ENCODE measurements around the gene ACACA.
"Not testable (repeated sequence)": the region's sequence is repeated elsewhere in the genome, so short reads cannot be mapped to it uniquely, and the experiment has no call there.

The ACACA gene

GRCh38 chr17:37358830-37359681 lies 47.6 kb downstream of the ACACA start:
- ChIA-PET CTCF (interaction anchor here (0.6 to 2.4 kb wide), 3 partner anchors 14 to 90 kb away, joined by 3 to 15 read pairs (median 3); no protein-coding TSS in a partner anchor), POLR2A (interaction anchor here (0.7 to 2.4 kb wide), 18 partner anchors 8 to 757 kb away, joined by 3 to 8 read pairs (median 4); partner anchors contain the start of gene MRM1)
- DNase-seq (ENCODE audit: extremely low spot score) = peak; percentile 84
- TF ChIP-seq SP1 (IDR thresholded peaks at IDR 0.05) (no peak), PKNOX1 (IDR thresholded peaks at IDR 0.05) (peak; percentile 51; the same call in 1 of the 2 replicates), BHLHE40 (IDR thresholded peaks at IDR 0.05; ENCODE audit: borderline replicate concordance) (no peak), L3MBTL2 (conservative IDR thresholded peaks at IDR 0.05) (peak; percentile 64; the same call in 1 of the 2 replicates), LEF1 (IDR thresholded peaks at IDR 0.05; ENCODE audit: borderline replicate concordance) (no peak)

- no peak for TF ChIP-seq ARNT (IDR thresholded peaks at IDR 0.05)
- TF ChIP-seq TARDBP (IDR thresholded peaks at IDR 0.05) = no peak
- TF ChIP-seq SP1 (IDR thresholded peaks at IDR 0.05) = no peak
- no peak for TF ChIP-seq PKNOX1 (IDR thresholded peaks at IDR 0.05)
- no peak for TF ChIP-seq L3MBTL2 (conservative IDR thresholded peaks at IDR 0.05)
- TF ChIP-seq ZNF384 (IDR thresholded peaks at IDR 0.05) = no peak
- TF ChIP-seq SUZ12 (IDR thresholded peaks at IDR 0.05) = no peak
- no peak for TF ChIP-seq FOXA1 (IDR thresholded peaks at IDR 0.05)
- no peak for TF ChIP-seq NFRKB (IDR thresholded peaks at IDR 0.05)
- no peak for TF ChIP-seq FOXK2 (IDR thresholded peaks at IDR 0.05)
- TF ChIP-seq CTBP1 (IDR thresholded peaks at IDR 0.05; ENCODE audit: borderline replicate concordance) = no peak
- TF ChIP-seq BHLHE40 (IDR thresholded peaks at IDR 0.05; ENCODE audit: borderline replicate concordance) = no peak
- no peak for TF ChIP-seq FOXM1 (IDR thresholded peaks at IDR 0.05; ENCODE audit: borderline replicate concordance)
- TF ChIP-seq LEF1 (IDR thresholded peaks at IDR 0.05; ENCODE audit: borderline replicate concordance) = no peak
- TF ChIP-seq HDGF (IDR thresholded peaks at IDR 0.05; ENCODE audit: borderline replicate concordance) = no peak
- no peak for TF ChIP-seq ELF4 (IDR thresholded peaks at IDR 0.05)
- peak; percentile 36 for DNase-seq (ENCODE audit: extremely low spot score)
- ChIA-PET POLR2A (interaction anchor here (1.0 to 2.4 kb wide), 17 partner anchors 9 to 757 kb away, joined by 3 to 8 read pairs (median 4); partner anchors contain the start of gene MRM1), CTCF (interaction anchor here (0.6 to 2.4 kb wide), 2 partner anchors 15 kb away, joined by 3 to 15 read pairs; no protein-coding TSS in a partner anchor)
These were observed 48.4 kb downstream of the ACACA start for GRCh38 chr17:37358098-37358829.

- POLR2A ChIA-PET = interaction anchor here (2.1 kb wide), 1 partner anchor 16 kb away, joined by 7 read pairs; no protein-coding TSS in a partner anchor
- DNase-seq (ENCODE audit: extremely low spot score); CTCF ChIA-PET: not testable (repeated sequence)
These were observed 49.7 kb downstream of the ACACA start for GRCh38 chr17:37356796-37357569.

GRCh38 chr17:37346863-37347402 lies 59.7 kb downstream of the ACACA start:
- POLR2A ChIA-PET; CTCF ChIA-PET; DNase-seq (ENCODE audit: extremely low spot score): not testable (repeated sequence)

GRCh38 chr17:37344519-37344918 lies 62.1 kb downstream of the ACACA start:
- POLR2A ChIA-PET = interaction anchor here (1.4 kb wide), 1 partner anchor 14 kb away, joined by 4 read pairs; no protein-coding TSS in a partner anchor
- DNase-seq (ENCODE audit: extremely low spot score) = no peak
- TF ChIP-seq L3MBTL2 (conservative IDR thresholded peaks at IDR 0.05) (no peak), LEF1 (IDR thresholded peaks at IDR 0.05; ENCODE audit: borderline replicate concordance) (no peak), BHLHE40 (IDR thresholded peaks at IDR 0.05; ENCODE audit: borderline replicate concordance) (no peak), PKNOX1 (IDR thresholded peaks at IDR 0.05) (no peak), NFRKB (IDR thresholded peaks at IDR 0.05) (no peak), ZNF384 (IDR thresholded peaks at IDR 0.05) (no peak), TARDBP (IDR thresholded peaks at IDR 0.05) (no peak), ELF4 (IDR thresholded peaks at IDR 0.05) (no peak)
- CTCF ChIA-PET = no interaction called here

GRCh38 chr17:37342589-37342988 lies 64.0 kb downstream of the ACACA start:
- CTCF ChIA-PET = interaction anchor here (0.5 to 0.6 kb wide), 2 partner anchors 16 to 17 kb away, joined by 3 read pairs; no protein-coding TSS in a partner anchor
- no peak for DNase-seq (ENCODE audit: extremely low spot score)
- POLR2A ChIA-PET = no interaction called here
- no peak for TF ChIP-seq CTBP1 (IDR thresholded peaks at IDR 0.05; ENCODE audit: borderline replicate concordance)
- TF ChIP-seq SP1 (IDR thresholded peaks at IDR 0.05) = no peak
- TF ChIP-seq LEF1 (IDR thresholded peaks at IDR 0.05; ENCODE audit: borderline replicate concordance) = no peak
- no peak for TF ChIP-seq NFRKB (IDR thresholded peaks at IDR 0.05)
- TF ChIP-seq HDGF (IDR thresholded peaks at IDR 0.05; ENCODE audit: borderline replicate concordance) = no peak
- no peak for TF ChIP-seq L3MBTL2 (conservative IDR thresholded peaks at IDR 0.05)
- no peak for TF ChIP-seq ZNF384 (IDR thresholded peaks at IDR 0.05)

All from HEK293T (cell line).